Measurements from ENCODE around the gene PKP4.
"Not testable (repeated sequence)": the region's sequence is repeated elsewhere in the genome, so short reads cannot be mapped to it uniquely, and the experiment has no call there.

PKP4 gene

GRCh38 chr2:158456309-158457066, at the start of gene PKP4, which contains the start of gene CCDC148:
TSS of gene PKP4 (plus strand) at chr2:158456952. CDS start at chr2:158533185, 76,233 bp downstream.
TSS of gene CCDC148 (minus strand) at chr2:158456753. CDS start at chr2:158456439, 314 bp downstream.
- peak; percentile 90 for DNase-seq (ENCODE audit: low spot score)

GRCh38 chr2:158407031-158407430, 49.7 kb upstream of the PKP4 start:
- no peak for DNase-seq (ENCODE audit: low spot score)

GRCh38 chr2:158410132-158410531, 46.6 kb upstream of the PKP4 start:
- no peak for DNase-seq (ENCODE audit: low spot score)

GRCh38 chr2:158411748-158412147, 45.0 kb upstream of the PKP4 start:
- no peak for DNase-seq (ENCODE audit: low spot score)

GRCh38 chr2:158412206-158412605, 44.5 kb upstream of the PKP4 start:
- no peak for DNase-seq (ENCODE audit: low spot score)

GRCh38 chr2:158413581-158413980, 43.2 kb upstream of the PKP4 start:
- DNase-seq (ENCODE audit: low spot score), result no peak

- DNase-seq (ENCODE audit: low spot score), result no peak
These were observed 42.2 kb upstream of the PKP4 start for GRCh38 chr2:158414538-158414937.

GRCh38 chr2:158432117-158432516, 24.6 kb upstream of the PKP4 start:
- no peak for DNase-seq (ENCODE audit: low spot score)

- not testable (repeated sequence) for DNase-seq (ENCODE audit: low spot score)
These were observed 23.0 kb upstream of the PKP4 start for GRCh38 chr2:158433716-158434115.

- DNase-seq (ENCODE audit: low spot score), result not testable (repeated sequence)
These were observed 17.7 kb upstream of the PKP4 start for GRCh38 chr2:158439062-158439461.

GRCh38 chr2:158443606-158444005, 13.1 kb upstream of the PKP4 start:
- no peak for DNase-seq (ENCODE audit: low spot score)

GRCh38 chr2:158457092-158457825, 507 bp downstream of the PKP4 start:
- peak; percentile 60 for DNase-seq (ENCODE audit: low spot score)

GRCh38 chr2:158457826-158458616, 1.3 kb downstream of the PKP4 start:
- DNase-seq (ENCODE audit: low spot score), result peak; percentile 84

GRCh38 chr2:158458617-158458920, 1.8 kb downstream of the PKP4 start:
- peak; percentile 27 for DNase-seq (ENCODE audit: low spot score)

- DNase-seq (ENCODE audit: low spot score), result peak; percentile 30
These were observed 2.6 kb downstream of the PKP4 start for GRCh38 chr2:158459161-158460003.

GRCh38 chr2:158460632-158461297, 4.0 kb downstream of the PKP4 start:
- peak; percentile 19 for DNase-seq (ENCODE audit: low spot score)

- DNase-seq (ENCODE audit: low spot score), result no peak
These were observed 6.8 kb downstream of the PKP4 start for GRCh38 chr2:158463496-158464095.

- DNase-seq (ENCODE audit: low spot score), result peak; percentile 34
These were observed 7.9 kb downstream of the PKP4 start for GRCh38 chr2:158464426-158465281.

- no peak for DNase-seq (ENCODE audit: low spot score)
These were observed 10.5 kb downstream of the PKP4 start for GRCh38 chr2:158467248-158467647.

- DNase-seq (ENCODE audit: low spot score), result not testable (repeated sequence)
These were observed 16.1 kb downstream of the PKP4 start for GRCh38 chr2:158472829-158473228.

Measured in RKO (cell line).